ENCODE data around the gene AP1AR.

AP1AR gene

DNA sequence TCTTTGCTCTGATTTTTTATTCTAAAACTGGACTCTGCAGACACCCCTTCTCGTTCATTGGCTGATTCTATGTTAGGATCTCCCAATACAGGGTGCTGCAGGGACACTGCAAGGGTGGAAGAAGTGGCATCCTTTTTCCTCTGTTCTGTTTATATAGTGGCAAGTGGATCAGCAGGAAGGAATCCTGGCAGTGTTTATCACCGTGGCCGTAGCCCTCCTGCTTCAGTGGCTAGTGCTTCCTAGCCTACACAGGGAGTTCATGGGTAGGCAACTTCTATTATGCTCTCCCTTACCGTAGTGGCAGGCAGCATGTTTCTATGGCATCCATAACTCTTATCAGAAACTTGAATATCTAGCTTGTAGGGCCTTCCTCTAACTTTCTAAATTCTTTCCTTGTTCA lies 6.4 kb upstream of the AP1AR start:
- no peak for DNase-seq

DNA sequence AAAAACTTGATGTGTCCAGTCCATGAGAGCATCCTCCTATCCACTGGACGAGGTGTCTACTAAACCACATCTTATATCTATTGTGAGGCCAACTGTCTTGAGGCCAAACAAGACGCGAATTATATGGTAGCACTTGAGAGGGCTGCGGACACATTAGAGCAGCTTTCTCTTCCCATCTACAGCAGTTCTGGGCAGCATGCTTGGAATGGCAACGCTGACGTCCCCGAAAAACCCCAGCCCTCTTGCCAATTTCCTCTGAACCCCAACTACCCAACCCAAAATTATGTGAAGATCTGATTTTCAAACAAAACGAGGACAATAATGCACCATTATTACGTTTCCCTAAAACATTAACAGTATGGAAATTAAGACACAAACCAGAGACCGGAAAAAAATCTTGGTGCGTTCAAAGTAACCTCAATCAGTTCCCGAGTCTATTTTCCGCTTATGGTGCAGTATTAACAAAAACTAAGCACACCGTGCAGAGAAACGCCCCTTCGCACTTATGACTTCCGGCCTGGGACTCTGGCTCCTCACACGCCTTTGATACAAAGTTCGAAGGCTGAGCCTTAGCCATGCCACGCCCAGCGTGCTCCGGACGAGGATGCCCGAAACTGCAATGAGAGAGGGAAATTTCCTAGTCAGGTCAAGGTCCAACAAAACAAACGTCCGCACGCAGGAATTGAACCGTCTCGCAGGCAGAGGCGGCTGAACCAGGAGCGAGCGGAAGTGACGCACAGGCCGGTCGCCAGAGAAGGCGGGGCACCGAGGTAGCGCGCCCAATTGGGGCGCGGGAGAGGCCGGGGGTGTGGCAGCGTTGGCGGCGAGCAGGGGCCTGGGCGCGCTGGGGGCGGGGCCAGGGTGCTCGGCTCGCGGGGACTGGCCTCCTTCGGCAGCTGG lies 458 bp upstream of the AP1AR start:
- DNase-seq, result peak; percentile 85

DNA sequence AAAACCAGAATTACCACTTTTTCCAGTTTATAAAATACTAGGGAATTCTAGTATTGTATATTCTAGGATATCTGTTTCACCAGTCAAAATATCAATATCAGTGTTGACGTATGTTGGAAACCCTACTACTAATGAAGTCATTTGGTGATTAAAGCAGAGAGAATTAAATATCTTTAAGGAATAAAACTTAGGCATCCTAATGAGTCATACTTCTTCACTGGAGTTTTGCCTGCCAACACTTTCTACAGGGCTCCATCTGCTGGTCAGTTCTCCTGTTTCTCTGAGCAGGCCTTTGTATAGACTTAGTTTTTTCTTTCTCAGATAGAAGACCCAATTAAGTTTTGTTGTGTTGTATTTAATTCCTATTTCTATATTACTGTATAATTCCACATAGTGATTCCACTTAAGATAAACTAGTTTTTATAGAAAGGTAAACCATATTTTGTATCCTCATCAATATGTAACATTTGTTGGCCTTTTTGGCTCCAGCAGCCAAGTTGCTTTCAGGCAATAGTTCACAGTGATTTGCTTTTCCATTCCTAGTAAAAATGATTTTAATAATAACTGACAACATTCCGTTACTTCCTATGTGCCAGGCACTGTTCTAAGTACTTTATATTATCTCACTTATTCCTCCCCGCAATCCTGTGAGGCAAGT lies 3.5 kb downstream of the AP1AR start:
- no peak for DNase-seq

DNA sequence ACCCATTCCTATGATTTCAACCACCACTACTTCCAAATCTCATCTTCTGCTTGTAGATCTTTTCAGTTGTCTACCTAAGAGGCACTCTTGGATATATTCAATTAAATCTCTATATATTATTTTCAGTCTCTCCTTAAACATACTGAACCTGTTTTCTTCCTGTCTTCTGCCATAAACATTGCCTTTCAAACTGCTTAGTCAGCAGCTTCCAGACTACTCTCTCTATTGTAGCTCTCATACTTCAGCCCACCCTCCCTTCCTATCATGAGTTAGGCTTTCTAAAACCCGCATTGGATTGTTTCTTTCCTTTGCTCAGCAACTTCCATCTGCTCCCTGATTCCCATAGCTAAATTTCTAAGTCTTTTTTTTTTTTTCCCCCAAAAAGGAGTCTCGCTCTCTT lies 4.5 kb downstream of the AP1AR start:
- no peak for DNase-seq

DNA sequence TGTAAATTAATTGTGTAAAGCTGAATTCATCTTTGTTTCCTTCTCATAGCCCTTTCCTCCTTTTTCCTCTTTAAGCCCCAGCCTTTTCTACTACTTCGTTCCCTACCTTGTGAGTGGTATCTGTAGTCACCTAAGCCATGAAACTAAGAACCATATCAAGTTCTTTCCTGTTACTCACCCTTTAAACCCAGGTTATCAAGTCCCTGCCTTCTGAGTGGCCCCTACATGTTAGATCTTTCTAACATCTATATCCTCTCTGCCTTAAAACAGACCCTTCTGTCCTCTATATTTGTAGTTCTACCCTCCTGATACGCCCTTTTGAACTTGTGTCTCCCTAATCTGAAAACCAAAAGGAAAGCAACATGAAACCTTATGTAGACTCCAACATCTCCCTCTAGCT lies 7.2 kb downstream of the AP1AR start:
- DNase-seq, result no peak

DNA sequence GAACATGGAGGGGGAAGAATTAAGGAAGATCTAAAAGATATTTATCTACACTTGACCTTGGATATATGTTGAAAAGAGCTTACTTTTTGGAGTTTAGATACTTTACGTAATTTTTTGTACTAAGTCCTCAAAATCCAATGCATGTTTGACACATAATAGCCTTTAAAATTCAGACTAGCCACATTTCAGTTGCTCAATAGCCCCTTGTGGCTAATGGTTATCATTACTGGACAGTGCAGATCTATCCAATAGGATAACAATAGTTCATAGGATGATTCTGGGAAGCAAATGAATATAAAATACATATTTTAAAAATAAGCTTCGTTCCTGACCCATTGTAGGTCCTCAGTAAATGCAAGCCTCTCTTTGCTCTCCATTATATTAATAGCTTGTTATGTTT lies 13.8 kb downstream of the AP1AR start:
- DNase-seq, result no peak

DNA sequence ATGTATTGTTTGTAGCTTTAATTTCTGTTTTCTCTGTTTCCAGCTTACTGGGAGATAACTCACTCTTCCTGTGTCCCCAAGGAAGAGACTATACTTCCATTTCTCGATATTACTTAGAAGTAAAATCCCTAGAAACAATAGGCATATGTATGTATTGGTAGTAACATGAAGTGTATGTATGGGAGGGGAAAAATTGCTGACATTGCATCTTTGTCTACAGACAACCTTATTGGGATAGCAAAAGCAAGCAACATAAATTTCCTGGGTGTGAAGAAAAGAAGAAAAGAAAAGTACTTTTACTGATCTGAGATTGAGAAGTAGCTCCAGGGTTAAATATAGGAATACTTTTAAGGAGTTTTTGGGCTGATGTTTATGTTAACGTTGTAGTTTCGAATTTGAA lies 15.4 kb downstream of the AP1AR start:
- no peak for DNase-seq

DNA sequence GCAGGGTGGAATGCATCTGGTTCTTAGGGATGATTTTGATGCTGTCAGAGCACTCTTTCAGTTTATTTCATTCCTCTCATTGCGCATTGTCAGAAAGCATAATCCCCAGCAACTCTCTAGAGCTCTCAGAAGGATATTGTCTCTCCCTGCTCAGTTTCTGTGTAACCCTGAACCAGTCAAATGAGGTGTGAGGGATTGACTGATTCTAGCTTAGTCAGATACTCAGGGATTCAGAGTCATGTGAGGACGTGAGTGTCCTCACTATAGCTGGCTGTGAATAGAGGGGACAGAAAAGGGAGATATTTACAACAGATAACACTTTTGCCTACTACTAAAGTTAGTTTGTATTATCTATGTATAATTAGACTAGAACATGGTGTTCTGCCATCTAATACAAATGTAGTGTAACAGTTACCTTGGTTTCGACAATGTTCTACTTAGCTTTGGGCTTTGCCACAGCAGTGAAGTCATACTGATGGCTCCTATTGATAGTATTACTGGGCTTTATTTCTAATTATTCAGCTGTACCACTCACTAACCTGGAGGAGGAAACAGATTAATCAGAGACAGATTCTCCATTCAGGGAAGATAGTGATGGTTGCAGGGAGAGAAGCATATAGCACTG lies 19.5 kb downstream of the AP1AR start:
- DNase-seq, result no peak

DNA sequence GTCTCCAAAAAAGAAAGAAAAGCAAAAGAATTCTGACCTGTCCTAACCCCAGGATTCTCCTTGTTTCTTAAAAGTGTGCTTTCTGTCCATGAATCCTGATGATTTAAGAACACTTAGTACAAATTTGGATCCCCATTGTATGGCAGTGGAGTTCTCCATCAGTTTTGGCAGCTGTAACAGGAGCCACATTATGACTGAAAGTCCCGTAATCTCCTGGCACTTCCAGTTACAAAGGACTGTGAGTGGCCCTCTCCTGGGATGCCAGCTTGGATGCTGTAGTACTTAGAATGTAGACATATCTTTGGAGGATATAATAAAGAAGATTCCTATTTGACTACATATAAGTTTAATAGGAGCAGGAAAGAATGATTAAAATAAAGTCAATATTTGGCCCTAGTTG lies 20.6 kb downstream of the AP1AR start:
- no peak for DNase-seq

DNA sequence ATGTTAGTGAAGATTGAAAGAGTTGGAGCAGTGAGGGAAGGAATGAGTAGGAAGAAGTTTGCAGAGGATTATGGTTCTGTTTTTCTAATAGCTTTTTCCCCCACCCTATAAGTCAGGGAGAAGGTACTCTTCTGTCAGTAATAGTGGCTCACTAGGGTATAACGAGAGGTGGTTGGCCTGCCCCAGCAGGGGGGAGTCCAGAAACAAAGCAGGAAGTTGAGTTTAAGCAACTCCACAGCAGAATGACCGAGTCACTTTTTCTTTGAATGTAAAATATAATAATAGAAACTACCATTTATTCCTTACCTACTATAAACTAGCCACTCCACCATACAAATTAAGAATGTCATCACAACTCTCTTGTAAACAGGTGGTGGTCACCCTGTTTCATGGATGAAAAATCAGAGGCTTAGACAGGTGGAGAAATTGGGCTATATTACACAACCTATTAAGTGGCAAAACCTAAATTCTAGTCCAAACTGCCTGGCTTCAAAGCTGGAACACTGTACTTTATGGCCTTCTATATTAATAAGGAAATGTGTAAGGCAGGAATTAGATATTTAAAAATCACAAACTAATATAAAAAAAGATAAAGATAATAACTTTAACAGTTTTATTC lies 21.9 kb downstream of the AP1AR start:
- DNase-seq, result no peak

DNA sequence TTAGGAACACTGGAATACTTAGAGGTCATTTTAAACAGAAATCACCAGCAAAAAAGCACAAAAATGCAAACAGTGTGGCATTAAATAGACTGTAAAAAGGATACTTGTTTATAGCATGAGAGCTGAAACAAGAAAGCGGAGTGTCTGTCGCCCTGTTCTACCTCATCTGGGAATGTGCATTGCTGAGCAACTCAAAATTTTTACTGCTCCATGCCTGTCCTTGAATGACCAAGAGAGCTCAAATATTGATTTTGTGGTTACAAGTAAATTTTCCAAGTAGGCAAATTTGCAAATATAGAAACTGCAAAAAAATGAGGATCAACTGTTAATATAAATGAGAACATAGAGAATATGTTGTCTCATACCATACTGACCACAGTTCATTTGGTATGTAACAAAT lies 25.5 kb downstream of the AP1AR start:
- no peak for DNase-seq

DNA sequence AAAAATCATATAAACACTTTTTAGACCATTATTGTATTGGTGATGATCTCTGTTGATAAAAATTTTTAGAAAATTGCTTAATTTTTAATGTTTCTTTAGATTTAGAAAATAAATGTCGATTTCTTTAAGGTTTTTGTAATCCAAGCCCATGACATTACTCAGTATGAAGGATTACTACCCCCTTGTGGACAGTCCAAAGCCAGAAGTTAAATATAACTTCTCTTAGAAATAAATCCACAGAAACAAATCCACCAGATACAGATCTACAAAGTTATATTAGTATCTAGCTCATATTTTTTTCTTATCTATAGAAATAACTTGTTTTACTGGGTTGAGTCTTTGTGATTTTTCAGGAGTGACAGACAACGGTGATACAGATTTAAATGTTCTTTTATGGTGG lies 35.2 kb downstream of the AP1AR start:
- DNase-seq, result no peak

DNA sequence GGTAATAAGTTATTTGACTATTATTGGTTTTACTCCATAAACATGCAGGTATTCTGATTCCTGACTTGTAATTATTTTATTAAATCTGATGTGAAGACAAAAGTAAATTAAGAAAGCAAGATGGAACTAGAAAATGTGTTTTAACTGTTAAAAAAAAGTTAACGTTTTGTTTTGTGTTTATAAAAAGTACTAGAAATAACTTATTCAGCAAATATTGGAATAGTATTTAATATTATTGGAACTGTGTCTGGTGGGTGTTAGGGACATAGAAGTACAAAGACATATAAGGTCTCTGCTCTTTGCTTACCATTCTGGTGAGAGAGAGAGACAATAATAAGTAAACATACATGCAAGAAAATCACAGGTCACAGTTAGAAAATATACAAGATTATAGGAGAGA lies 38.5 kb downstream of the AP1AR start:
- no peak for DNase-seq

DNA sequence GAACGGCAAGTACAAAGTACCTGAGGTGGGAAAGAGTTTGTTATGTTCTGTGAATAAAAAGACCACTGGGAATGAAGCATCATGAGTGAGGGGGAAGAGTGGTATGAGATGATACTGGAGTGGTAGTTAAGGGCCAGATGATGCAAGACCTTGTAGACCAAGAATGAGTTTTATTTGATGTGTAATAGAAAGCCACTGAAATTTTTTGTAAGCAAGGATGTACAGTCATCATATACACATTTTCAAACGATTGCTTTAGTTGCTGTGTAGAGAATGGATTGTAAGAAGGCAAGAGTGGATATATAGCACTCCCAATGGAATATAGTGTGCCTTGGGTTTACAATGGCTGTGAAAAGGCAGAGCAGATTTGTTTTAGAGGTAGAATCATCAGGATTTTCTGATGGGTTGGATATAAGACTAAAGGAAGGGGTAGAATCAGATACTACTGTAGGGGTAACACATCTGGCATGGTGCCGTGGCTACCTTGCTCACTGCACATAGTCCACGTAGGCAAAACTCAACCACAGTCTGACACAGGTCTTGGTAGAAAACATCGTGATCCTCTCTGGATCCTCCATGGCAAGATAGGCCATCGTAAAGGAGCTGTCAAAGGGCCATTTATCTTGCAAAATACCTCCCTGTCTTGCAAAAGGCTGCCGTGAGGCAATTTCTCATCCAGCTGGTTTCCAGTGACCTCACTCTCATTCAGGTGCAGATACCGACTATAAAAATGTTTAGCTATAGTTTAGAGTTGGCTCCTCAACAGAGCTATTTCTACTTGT lies 39.2 kb downstream of the AP1AR start:
- DNase-seq, result no peak

DNA sequence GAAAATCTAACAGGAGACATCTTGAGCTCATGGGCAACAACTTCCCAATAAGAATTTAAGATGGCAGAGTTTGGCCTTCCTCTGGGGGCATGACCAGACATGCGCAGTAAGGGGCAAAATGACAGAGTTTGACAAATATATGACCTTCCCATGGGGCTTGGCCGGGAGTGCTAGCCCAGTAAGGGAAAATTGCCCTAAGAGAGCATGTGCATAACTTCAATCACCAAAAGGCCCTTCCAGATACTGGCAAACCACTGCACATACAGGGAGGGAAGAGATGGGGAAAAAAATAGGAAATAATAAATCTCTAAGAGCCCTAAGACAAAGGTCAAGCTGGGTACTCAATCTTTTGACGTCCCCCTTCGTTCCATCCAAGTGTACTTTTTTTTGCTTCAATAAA lies 40.7 kb downstream of the AP1AR start:
- DNase-seq, result no peak

DNA sequence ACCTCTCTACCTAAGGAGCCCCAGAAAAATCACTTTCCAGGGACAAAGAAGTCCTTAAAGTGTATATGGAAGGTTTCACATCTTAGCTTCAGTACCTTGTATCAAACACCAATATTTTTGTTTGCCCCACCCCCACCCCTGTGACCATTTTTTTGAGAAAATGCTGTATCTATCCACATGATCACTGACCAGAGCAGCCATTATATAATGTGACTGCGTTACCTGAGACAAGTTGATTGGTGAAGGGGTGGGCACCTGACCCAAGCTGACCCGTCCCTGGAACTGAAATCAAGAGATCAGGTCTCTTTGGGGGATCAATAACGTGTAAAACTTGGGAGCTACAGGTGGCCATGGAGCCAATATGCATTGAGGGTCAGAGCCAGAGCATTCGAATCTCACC lies 43.4 kb downstream of the AP1AR start:
- DNase-seq, result no peak

DNA sequence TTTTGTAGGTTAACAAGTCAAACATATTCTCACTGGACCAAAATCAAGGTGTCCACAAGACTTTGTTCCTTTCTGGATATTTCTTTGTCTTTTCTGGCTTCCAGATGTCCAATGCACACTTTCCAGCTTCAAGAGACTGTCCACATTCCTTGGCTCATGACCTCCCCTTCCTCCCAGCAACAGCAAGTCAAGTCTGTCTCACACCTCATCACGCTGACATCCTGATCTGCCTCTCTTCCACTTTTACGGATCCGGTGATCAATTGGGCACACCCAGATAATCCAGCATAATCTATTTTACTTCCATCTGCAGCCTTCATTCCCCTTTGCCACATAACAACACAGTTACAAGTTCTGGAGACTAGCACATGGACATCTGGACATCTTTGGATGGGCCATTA lies 44.5 kb downstream of the AP1AR start:
- no peak for DNase-seq

DNA sequence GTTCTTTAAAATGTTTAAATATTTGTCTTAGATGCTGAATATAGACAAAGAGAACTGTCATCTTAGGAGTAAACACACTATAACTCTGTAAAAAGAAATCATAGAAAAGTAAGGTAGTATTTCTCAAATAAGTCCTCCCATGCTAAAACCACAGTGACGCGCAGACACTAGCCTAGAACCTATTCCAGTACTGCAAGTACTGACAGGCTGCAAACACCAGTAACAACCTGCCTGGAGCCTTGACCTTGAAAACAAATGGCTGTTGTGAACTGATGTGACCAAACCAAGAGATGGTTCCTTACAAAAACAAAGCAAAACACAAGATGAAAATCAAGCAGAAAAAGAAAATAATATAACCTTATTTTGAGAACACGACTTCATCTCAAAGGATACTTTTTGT lies 45.6 kb downstream of the AP1AR start:
- DNase-seq, result no peak

DNA sequence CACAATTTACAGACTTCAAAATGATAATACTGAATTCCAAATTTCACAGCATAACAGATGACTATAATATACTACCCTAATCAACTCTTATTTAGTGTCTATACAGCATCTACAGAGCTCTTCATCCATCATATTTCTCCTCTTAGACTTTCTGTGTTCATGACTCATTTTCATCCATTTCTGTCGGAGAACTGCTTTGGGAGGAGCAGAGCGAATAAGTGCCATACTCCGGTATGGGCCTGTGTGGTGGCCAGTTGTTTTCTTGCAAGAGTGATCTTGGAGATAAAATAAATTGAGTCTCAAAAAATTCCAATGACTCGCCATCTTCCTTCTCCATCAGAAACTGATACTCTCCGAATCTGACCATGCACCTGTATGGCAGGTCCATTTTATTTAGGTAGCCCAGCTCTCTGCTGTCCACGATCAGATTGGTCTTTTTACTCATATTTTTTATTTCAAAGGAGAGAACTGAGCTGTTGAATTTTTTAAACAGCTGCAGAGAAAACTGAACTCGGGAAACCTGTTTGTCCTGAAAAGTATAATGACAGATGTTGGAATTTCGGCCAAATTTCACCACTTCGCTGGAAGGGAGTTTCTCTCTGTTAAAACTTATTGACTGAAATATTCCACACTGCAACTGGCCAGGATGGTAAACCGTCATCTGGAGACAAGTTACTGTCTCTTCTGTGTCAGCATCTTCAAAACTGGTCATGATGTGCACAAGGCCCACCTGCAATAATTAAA lies 46.3 kb downstream of the AP1AR start:
- no peak for DNase-seq

DNA sequence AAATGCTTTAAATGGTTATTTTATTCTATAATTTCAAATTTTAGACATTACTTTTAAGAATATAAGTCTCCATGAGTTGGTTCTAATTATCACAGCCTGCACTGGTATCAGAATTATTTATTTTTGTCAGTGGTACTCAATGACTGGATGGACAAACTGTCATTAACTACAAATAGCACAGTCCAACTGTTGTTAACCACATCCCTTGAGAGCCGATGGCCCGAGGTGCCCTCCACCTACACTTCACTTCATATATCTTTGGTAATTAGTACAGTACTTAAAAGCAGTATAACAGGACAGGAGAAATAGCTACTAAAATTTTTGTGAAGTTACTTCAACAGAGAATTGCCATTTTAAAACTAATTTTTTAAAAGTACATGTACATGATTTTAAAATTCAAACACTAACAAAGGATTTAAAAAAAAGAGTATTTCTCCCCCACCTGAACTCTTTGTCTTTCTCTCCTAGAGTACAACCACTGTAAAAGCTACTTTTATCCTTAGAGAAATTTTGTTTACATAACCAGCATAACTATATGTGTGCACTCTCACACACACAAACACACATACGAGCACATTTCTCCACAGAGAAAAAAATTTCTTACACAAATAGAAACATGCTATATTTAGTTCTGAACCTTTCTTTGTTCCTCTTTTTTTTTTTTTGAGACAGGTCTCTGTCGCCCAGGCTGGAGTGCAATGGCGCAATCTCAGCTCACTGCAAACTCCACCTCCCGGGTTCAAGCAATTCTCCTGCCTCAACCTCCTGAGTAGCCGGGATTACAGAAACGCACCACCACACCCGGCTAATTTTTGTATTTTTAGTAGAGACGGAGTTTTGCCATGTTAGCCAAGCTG lies 47.7 kb downstream of the AP1AR start:
- DNase-seq, result no peak

DNA sequence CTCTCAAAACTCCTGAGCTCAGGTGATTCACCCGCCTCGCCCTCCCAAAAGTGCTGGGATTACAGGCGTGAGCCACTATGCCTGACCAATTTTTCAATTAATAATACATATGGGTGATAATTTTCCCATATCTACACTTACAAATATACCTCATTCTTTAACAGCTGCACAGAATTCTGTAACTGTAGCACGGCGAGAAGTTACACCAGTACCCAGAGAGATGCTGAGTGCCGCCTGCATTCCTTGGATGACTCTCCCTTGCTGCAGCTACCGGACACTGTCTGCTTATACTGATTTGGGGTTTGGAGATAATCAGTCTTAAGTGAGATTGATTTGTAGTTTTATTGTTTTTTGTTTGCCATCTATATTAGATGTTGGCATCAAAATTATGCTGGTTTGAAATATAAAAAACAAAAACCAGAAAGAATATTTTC lies 48.3 kb downstream of the AP1AR start:
- no peak for DNase-seq

Data from NCI-H510A (cell line).